HG02610 (cell line): Measurements from ENCODE around the gene HRH2.
A peak's percentile ranks its signal among the peaks of the same experiment; 100 is the strongest.
"Not testable (repeated sequence)": the region's sequence is repeated elsewhere in the genome, so short reads cannot be mapped to it uniquely, and the experiment has no call there.

ENCODE experiments used
- ATAC-seq: cut with Tn5 transposase; IDR thresholded peaks from one replicate; pipeline ENCODE4 v1.9.1; 2021; ENCODE audit warnings: mild to moderate bottlenecking, moderate library complexity; ENCODE audit not compliant: unreplicated experiment

HRH2 gene

GRCh38 chr5:175646251-175646650 is 11.6 kb upstream of the HRH2 start:
- ATAC-seq = no peak

DNA sequence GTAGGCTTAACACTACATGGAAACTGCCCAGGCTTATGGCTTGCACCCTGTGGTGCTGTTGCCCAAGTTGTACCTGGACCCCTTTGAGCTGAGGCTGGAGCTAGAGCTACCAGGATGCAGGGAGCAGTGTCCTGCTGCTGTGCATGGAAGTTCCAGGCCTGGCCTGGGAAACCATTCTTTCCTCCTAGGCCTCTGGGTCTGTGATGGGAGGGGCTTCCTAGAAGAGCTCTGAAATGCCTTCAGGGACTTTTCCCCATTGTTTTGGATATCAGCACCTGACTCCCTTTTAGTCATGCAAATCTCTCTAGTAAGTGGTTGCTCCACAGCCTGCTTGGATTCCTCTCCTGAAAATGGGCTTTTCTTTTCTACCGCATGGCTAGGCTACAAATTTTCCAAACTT is 7.9 kb upstream of the HRH2 start:
- ATAC-seq = no peak

DNA sequence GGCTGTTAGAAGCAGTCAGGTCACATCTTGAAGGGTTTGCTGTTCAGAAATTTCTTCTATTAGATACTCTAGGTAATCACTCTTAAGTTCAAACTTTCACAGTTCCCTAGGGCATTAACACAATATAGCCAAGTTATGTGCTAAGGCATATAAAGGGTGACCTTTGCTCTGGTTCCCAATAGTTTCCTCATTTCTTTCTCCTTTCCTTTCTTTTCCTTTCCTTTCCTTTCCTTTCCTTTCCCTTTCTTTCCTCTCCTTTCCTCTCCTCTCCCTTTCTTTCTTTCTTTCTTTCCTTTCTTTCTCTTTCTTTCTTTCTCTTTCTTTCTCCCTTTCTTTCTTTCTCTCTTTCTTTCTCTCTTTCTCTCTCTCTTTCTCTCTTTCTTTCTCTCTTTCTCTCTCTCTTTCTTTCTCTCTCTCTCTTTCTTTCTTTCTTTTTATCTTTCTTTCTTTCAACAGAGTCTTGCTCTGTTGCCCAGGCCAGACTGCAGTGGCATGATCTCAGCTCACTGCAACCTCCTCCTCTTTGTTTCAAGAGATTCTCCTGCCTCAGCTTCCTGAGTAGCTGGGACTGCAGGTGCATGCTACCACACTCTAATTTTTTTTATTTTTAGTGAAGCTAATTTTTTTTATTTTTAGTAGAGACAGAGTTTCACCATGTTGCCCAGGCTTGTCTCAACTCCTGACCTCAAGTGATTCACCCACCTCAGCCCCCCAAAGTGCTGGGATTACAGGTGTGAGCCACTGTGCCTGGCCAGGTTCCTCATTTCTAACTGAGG is 7.3 kb upstream of the HRH2 start:
- ATAC-seq = not testable (repeated sequence)

DNA sequence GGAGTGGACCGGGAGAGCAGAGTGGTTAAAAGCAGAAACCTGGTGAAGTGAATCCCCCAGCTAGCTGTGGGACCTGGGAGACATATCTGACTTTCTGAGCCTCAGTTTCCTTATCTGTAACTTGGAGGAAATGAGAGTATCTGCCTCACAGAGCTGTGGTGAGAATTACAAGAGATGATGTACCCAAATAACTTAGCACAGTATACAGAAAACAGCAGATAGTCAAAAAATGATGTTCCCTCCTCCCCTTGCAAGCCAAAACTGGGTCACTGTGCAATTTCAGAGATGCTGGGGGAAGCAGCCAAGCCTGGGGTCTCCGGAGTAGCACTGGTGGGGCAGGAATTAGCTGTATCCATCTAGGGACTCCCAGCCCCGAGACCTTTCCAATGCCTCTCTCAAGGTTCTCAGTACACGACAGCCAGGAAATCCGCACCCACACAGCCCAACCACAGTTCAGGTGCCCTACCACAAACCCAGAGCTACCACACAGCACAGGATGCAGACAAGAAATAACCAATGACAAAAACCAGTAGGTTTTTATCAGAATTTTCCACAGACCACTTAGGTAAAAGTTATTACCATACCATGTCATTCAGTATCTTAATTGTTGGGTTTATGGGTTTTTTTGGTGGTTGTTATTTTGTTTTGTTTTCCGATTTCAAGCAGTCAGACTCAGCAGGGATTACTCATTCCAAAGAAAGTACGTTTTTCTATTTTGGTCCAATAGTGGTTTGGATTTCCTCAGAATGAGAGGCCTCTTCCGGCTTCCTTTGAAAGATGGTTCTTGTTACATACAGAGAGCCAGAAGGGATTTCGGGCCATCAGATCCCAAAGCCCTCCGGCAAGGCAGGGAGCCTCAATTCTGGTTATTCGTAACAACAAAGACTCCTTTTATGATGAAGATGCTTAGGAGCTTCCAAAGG is 4.9 kb upstream of the HRH2 start:
- peak; percentile 48 for ATAC-seq

GRCh38 chr5:175653763-175654162 is 4.1 kb upstream of the HRH2 start:
- ATAC-seq = no peak

- ATAC-seq = no peak
Observed at GRCh38 chr5:175654339-175654738, 3.5 kb upstream of the HRH2 start.

GRCh38 chr5:175654807-175655206 is 3.1 kb upstream of the HRH2 start:
- ATAC-seq = no peak

- no peak for ATAC-seq
Observed at GRCh38 chr5:175655411-175655810, 2.5 kb upstream of the HRH2 start.

DNA sequence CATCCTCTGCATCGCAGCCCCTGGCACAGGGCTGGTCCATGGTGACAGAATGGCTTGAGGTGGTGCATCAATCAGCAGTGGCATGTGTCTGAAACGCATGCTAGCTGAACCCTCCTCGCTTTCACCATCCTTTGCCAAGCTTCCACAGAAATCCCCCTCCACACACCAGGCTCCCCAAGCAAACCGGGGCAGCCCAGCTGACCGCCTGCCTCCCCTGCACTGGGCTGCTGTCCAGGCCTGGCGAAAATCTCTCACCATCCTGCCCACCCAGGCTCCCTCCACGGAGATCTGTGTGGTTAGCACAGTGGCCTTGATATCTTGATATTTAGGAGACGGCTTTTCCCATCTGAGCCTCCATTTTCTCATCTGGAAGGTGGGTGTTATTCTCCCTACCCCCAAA is 905 bp upstream of the HRH2 start:
- ATAC-seq = no peak

- ATAC-seq = no peak
Observed at GRCh38 chr5:175658299-175659145, 651 bp downstream of the HRH2 start.

GRCh38 chr5:175659546-175660253 is 1.8 kb downstream of the HRH2 start:
- ATAC-seq = no peak

DNA sequence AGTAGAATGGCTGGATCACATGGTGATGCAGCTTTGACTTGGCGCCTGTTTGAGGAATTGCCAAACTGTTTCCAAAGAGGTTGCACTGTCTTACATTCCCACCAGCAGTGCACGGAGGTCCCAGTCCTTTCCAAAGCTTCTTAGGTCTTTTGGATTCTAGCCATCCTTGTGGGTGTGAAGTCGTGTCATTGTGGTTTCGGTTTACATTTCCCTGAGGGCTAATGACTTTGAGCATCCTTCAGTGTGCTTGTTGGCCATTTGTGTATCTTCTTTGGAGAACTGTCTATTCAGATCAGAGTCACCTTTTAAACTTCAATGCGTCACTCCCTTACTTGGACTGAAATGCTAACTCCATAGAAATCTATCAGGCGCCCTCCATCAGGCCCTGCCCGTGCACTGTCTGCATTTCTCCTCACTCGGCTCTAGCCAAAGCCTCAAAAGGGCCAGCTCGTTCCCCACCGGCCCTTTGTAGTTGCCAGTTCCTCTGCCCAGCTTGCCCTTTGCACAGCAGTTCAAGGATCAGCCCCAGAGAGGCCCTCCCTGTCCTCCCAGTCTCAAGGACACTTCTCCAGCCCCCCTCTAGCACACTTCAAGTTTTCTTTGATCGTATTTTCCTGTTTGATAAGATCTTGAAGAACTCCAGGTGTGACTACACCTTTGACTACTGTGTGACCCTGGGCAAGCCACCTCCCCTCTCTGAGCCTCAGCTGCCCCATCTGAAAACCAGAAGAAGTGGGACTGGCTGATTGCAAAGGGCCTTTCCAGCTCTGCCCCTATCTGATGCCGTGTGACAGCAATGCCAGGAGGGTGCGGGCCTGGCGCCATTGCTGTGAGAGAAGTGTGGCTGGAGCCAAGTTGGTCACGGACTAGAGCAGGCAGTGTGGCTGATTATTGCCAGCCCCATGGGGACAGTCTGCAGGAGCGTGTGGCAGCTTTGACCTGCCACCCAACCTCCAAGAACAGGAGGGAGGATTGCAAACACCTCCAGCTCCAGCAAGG is 5.6 kb downstream of the HRH2 start:
- ATAC-seq = no peak

DNA sequence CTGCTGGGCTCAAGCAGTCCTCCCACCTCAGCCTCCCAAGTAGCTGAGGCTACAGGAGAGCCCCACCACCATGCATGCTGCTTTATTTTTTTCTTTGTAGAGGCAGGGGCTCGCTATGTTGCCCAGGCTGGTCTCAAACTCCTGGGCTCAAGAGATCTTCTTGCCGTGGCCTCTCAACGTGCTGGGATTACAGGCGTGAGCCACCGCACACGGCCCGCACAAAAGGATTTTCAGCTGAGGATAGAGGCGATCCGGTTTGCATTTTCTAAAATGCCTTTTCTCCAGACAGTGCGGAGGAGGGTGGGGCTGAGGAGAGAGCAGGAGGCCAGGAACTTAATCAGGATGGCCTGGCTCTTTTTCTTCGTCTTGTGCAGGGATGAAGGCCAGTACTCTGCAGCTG is 6.9 kb downstream of the HRH2 start:
- ATAC-seq = no peak

GRCh38 chr5:175666216-175666615 is 8.3 kb downstream of the HRH2 start:
- ATAC-seq = no peak

GRCh38 chr5:175668006-175668405 is 10.1 kb downstream of the HRH2 start:
- no peak for ATAC-seq

DNA sequence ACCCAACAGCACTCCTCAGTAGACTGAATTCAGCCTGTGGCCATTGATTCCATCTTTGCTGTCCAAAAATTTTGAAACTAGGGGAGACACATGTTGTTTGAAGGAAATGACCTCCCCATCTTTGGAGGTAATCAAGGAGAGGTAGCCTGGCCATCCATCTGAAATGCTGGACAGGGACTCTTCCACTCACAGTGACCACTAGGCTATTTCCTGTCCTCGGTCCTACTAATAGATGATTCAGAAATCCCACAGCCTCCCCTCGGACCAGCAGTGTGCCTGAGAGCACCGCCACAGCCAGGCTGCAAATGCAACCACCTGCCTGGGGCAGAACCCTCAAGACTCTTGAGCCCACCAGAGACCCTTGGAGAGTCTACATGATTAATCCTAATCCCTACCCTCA is 12.5 kb downstream of the HRH2 start:
- no peak for ATAC-seq

DNA sequence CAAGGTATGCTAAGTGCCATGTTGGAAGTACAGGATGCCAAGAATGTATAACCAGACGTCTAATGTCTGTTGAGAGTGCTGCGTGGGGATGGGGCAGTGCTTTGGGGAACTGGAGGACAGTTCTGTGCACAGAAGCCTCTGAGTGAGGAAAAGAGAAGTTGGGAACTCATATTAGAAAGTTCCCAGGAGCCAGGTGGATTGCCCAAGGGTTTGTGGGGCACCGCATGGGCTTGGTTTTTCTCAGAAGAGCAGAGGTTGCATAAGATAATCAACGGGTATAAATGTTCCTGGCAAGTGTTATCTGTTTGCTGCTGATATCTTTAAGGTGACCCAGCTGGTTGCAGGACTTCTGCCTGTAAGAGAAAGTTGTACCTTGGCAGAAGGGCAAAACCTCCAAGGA is 13.1 kb downstream of the HRH2 start:
- no peak for ATAC-seq

DNA sequence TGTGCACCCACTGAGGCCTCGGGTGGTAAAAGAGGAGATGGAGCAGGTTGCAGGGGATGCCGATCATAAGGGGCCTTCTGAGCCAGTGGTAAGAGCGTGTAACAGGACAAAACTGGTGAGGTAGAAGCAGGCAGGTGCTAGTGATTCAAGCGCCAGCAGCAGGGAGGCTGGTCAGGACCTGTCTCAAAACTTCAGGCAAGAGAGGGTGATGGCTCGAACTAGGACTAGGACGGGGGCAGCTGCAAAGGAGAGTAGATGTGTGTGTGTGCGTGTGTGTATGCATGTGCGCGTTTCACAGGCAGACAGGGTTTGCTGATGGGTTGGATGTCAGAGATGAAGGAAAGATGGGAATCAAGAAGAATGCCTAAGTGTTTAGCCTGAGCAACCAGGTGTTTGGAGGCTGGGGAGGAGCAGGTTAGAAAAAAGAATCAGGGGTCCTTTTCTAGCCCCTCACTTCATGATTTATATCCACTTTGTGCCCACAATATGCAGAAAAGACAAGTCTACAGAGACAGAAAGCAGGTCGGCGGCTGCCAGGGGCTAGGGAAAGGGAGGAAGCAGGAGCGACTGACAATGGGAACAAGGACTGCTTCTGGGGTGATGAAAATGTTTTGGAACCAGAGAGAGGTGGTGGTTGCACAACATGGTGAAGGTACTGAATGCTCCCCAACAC is 15.2 kb downstream of the HRH2 start:
- no peak for ATAC-seq
